Measurements from ENCODE around the gene UBR3. TPM values are rescaled to one million over a fixed set of nuclear protein-coding genes. Genes with fewer than 3 reads are reported as not detected.

The UBR3 gene
- polyA plus RNA-seq, 2 of the 4 experiments (the other 2 are of a cell fraction), result 11.0 to 23.1 TPM

DNA sequence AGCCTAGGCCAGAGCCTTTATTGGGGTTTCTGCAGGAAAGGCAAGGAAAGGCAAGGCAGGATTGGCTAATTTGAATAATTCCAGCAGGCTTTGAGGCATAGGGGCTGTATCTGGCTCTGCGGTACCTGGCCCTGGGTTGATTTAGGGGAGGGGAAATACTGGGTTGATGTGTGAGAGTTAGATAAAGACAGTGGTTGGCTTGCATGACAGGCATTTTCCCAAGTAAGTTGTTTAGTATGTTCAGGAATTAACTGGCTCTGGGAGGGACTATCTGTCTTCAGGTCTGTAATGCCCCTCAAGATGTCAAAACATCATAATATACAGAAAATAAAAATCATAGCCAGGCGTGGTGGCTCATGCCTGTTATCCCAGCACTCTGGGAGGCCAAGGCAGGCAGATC lies 98.7 kb downstream of the UBR3 start:
- H3K4me2 ChIP-seq, result no peak overlapping the region
- ATAC-seq (no peak), FAIRE-seq (no peak), DNase-seq (ENCODE audit: low read depth in 1 of 2, low spot score in 1 of 2) (no peak)
- TF ChIP-seq, protein P1, sequence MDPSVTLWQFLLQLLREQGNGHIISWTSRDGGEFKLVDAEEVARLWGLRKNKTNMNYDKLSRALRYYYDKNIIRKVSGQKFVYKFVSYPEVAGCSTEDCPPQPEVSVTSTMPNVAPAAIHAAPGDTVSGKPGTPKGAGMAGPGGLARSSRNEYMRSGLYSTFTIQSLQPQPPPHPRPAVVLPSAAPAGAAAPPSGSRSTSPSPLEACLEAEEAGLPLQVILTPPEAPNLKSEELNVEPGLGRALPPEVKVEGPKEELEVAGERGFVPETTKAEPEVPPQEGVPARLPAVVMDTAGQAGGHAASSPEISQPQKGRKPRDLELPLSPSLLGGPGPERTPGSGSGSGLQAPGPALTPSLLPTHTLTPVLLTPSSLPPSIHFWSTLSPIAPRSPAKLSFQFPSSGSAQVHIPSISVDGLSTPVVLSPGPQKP (IDR thresholded peaks at IDR 0.05; ENCODE audit: low read depth, low read length), result no peak
- TF ChIP-seq ESRRA (IDR thresholded peaks at IDR 0.05; ENCODE audit: borderline replicate concordance, low read length) (no peak), MAFK (IDR thresholded peaks at IDR 0.05; ENCODE audit: partially characterized antibody) (no peak), POLR2AphosphoS2 (conservative IDR thresholded peaks at IDR 0.05; ENCODE audit: low read length) (no peak), FOSL2 (IDR thresholded peaks at IDR 0.05) (no peak), FOSL2 (CRISPR knock-in tag; IDR thresholded peaks at IDR 0.05) (no peak), TP53 (CRISPR knock-in tag; IDR thresholded peaks at IDR 0.05) (no peak), SREBF2 (IDR thresholded peaks at IDR 0.05) (no peak), JUNB (IDR thresholded peaks at IDR 0.05) (no peak)
- H3K9me3 ChIP-seq, result no peaks in the 10 kb centered on the region
- no peak overlapping the region for H3K27ac ChIP-seq
- POLR2A ChIA-PET, result interaction anchor here (1.8 kb wide), 1 partner anchor 101 kb away, joined by 4 read pairs; the partner anchor contains the start of gene METTL5
- no peaks in the 10 kb centered on the region for H3K4me1 ChIP-seq
- CTCF ChIA-PET, result no interaction called here
- no peak overlapping the region for H3K4me3 ChIP-seq
- 93% methylated on average over 2 of the region's 2 CpGs for WGBS (ENCODE audit: missing lambda C conversion rate)

DNA sequence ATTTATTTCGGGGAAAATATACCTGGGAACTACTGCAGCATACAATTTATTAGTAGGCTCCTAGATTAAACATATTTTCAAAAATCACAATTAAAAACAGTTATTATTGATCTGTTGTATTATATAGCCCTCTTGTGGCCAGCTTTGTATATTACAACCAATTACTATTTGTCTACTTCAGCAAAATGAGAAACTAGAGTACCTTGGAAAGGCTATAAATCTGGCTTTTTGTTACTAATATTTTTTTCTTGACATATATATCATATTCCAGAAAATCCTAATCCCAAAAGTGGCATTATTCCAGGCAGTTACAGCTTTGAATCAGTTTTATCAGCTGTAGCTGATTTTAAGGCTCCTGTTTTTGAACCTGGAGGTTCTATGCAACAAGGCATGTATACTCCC lies 101.2 kb downstream of the UBR3 start:
- Histone ChIP-seq H3K9me3 (no peaks in the 10 kb centered on the region), H3K4me1 (no peaks in the 10 kb centered on the region), H3K27ac (no peak overlapping the region), H3K4me2 (no peak overlapping the region), H3K4me3 (no peak overlapping the region)
- POLR2A ChIA-PET, result no interaction called here
- CTCF ChIA-PET, result interaction anchor here (0.5 to 2.4 kb wide), 8 partner anchors 19 to 1036 kb away, joined by 3 to 9 read pairs (median 3); partner anchors contain the start of genes METTL5 and UBR3
- TF ChIP-seq KDM1A (IDR thresholded peaks at IDR 0.05; ENCODE audit: low read depth) (no peak), MAFK (IDR thresholded peaks at IDR 0.05; ENCODE audit: partially characterized antibody) (peak; percentile 95), BHLHE40 (IDR thresholded peaks at IDR 0.05; ENCODE audit: low read depth, low read length) (no peak), EP300 (IDR thresholded peaks at IDR 0.05) (no peak), JUNB (IDR thresholded peaks at IDR 0.05) (no peak), GATA3 (IDR thresholded peaks at IDR 0.05; ENCODE audit: borderline replicate concordance) (no peak), SMC3 (IDR thresholded peaks at IDR 0.05) (peak; percentile 72), HOXB13 (CRISPR knock-in tag; IDR thresholded peaks at IDR 0.05; ENCODE audit: low read depth) (no peak), EHMT2 (IDR thresholded peaks at IDR 0.05; ENCODE audit: low read depth) (no peak), RNF2 (IDR thresholded peaks at IDR 0.05; ENCODE audit: borderline replicate concordance, low read depth) (no peak), ZSCAN20 (CRISPR knock-in tag; IDR thresholded peaks at IDR 0.05) (no peak), RAD21 (conservative IDR thresholded peaks at IDR 0.05 in 1 of 2, IDR thresholded peaks at IDR 0.05 in 1 of 2) (peak; percentile 73 to 82), HDAC2 (IDR thresholded peaks at IDR 0.05) (no peak), EHF (CRISPR knock-in tag; IDR thresholded peaks at IDR 0.05) (no peak), TFCP2L1 (CRISPR knock-in tag; IDR thresholded peaks at IDR 0.05) (no peak)
- TF ChIP-seq, protein P1 (IDR thresholded peaks at IDR 0.05; ENCODE audit: low read depth, low read length), result no peak
- TF ChIP-seq, protein P2, sequence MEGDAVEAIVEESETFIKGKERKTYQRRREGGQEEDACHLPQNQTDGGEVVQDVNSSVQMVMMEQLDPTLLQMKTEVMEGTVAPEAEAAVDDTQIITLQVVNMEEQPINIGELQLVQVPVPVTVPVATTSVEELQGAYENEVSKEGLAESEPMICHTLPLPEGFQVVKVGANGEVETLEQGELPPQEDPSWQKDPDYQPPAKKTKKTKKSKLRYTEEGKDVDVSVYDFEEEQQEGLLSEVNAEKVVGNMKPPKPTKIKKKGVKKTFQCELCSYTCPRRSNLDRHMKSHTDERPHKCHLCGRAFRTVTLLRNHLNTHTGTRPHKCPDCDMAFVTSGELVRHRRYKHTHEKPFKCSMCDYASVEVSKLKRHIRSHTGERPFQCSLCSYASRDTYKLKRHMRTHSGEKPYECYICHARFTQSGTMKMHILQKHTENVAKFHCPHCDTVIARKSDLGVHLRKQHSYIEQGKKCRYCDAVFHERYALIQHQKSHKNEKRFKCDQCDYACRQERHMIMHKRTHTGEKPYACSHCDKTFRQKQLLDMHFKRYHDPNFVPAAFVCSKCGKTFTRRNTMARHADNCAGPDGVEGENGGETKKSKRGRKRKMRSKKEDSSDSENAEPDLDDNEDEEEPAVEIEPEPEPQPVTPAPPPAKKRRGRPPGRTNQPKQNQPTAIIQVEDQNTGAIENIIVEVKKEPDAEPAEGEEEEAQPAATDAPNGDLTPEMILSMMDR (IDR thresholded peaks at IDR 0.05), result peak; percentile 69
- ATAC-seq (no peak), DNase-seq (ENCODE audit: low read depth in 1 of 2, low spot score in 1 of 2) (peak in 1 of 2 experiments; percentile 62), FAIRE-seq (no peak)
- WGBS (ENCODE audit: missing lambda C conversion rate), result 1% methylated on average over 1 of the region's 1 CpG
